Keratinocyte (primary cell): ENCODE results near the gene SSTR4.

ENCODE experiments used
- EZH2 ChIP-seq: IDR thresholded peaks from one replicate; pipeline ENCODE4 v1.6.1; 2012; ENCODE audit warnings: inconsistent platforms, mild to moderate bottlenecking, low read length, moderate library complexity
- TF ChIP-seq, protein P1 (sequence below), 3 experiments: IDR thresholded peaks in 1 of 3; conservative IDR thresholded peaks in 1 of 3; optimal IDR thresholded peaks in 1 of 3; 2 replicates in 2 of 3; 3 replicates in 1 of 3; pipeline versions ENCODE3 to v1.5.1; 2011; ENCODE audit warnings: low read length in 3 of 3, mild to moderate bottlenecking in 3 of 3, moderate library complexity in 2 of 3, control low read depth in 1 of 3, inconsistent platforms in 1 of 3; ENCODE audit not compliant: insufficient read depth in 2 of 3; ENCODE audit errors: extremely low read depth in 1 of 3

DNA sequence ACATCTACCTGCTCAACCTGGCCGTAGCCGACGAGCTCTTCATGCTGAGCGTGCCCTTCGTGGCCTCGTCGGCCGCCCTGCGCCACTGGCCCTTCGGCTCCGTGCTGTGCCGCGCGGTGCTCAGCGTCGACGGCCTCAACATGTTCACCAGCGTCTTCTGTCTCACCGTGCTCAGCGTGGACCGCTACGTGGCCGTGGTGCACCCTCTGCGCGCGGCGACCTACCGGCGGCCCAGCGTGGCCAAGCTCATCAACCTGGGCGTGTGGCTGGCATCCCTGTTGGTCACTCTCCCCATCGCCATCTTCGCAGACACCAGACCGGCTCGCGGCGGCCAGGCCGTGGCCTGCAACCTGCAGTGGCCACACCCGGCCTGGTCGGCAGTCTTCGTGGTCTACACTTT, 619 bp downstream of the SSTR4 start:
- TF ChIP-seq, protein P1, sequence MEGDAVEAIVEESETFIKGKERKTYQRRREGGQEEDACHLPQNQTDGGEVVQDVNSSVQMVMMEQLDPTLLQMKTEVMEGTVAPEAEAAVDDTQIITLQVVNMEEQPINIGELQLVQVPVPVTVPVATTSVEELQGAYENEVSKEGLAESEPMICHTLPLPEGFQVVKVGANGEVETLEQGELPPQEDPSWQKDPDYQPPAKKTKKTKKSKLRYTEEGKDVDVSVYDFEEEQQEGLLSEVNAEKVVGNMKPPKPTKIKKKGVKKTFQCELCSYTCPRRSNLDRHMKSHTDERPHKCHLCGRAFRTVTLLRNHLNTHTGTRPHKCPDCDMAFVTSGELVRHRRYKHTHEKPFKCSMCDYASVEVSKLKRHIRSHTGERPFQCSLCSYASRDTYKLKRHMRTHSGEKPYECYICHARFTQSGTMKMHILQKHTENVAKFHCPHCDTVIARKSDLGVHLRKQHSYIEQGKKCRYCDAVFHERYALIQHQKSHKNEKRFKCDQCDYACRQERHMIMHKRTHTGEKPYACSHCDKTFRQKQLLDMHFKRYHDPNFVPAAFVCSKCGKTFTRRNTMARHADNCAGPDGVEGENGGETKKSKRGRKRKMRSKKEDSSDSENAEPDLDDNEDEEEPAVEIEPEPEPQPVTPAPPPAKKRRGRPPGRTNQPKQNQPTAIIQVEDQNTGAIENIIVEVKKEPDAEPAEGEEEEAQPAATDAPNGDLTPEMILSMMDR (optimal IDR thresholded peaks at IDR 0.05 in 1 of 3, IDR thresholded peaks at IDR 0.05 in 1 of 3, conservative IDR thresholded peaks at IDR 0.05 in 1 of 3; ENCODE audit: extremely low read depth in 1 of 3, insufficient read depth in 2 of 3, low read length in 3 of 3), result no peak
- TF ChIP-seq EZH2, result no peak
